Measurements from ENCODE around the gene RETREG1.
A peak's percentile ranks its signal among the peaks of the same experiment; 100 is the strongest.

Gene RETREG1

GRCh38 chr5:16504571-16504970, 112.2 kb downstream of the RETREG1 start:
- no peak for TF ChIP-seq CTCF (IDR thresholded peaks at IDR 0.05; ENCODE audit: control insufficient read depth, extremely low read depth, insufficient read depth)
- DNase-seq (ENCODE audit: low read depth) = no peak

GRCh38 chr5:16502866-16503265, 113.9 kb downstream of the RETREG1 start:
- H3K4me3 ChIP-seq (ENCODE audit: low read depth, low read length) = no peak overlapping the region
- no peak for TF ChIP-seq CTCF (IDR thresholded peaks at IDR 0.05; ENCODE audit: control insufficient read depth, extremely low read depth, insufficient read depth)
- DNase-seq (ENCODE audit: low read depth) = no peak

More at GRCh38 chr5:16504571-16504970, 112.2 kb downstream of the RETREG1 start:
- no peak overlapping the region for H3K4me3 ChIP-seq (ENCODE audit: low read depth, low read length)

- DNase-seq (ENCODE audit: low read depth) = no peak
- no peak for TF ChIP-seq CTCF (IDR thresholded peaks at IDR 0.05; ENCODE audit: control insufficient read depth, extremely low read depth, insufficient read depth)
Measured at GRCh38 chr5:16500024-16500423, 116.8 kb downstream of the RETREG1 start.

GRCh38 chr5:16497546-16497945, 119.3 kb downstream of the RETREG1 start:
- DNase-seq (ENCODE audit: low read depth) = no peak
- TF ChIP-seq CTCF (IDR thresholded peaks at IDR 0.05; ENCODE audit: control insufficient read depth, extremely low read depth, insufficient read depth) = no peak
- no peak overlapping the region for H3K4me3 ChIP-seq (ENCODE audit: low read depth, low read length)

More at GRCh38 chr5:16500024-16500423, 116.8 kb downstream of the RETREG1 start:
- no peak overlapping the region for H3K4me3 ChIP-seq (ENCODE audit: low read depth, low read length)

GRCh38 chr5:16493261-16493660, 123.5 kb downstream of the RETREG1 start:
- no peak for DNase-seq (ENCODE audit: low read depth)
- TF ChIP-seq CTCF (IDR thresholded peaks at IDR 0.05; ENCODE audit: control insufficient read depth, extremely low read depth, insufficient read depth) = no peak
- no peak overlapping the region for H3K4me3 ChIP-seq (ENCODE audit: low read depth, low read length)

- H3K4me3 ChIP-seq (ENCODE audit: low read depth, low read length) = no peak overlapping the region
- TF ChIP-seq CTCF (IDR thresholded peaks at IDR 0.05; ENCODE audit: control insufficient read depth, extremely low read depth, insufficient read depth) = no peak
- DNase-seq (ENCODE audit: low read depth) = peak; percentile 23
Measured at GRCh38 chr5:16492398-16493140, 124.2 kb downstream of the RETREG1 start.

- no peak for TF ChIP-seq CTCF (IDR thresholded peaks at IDR 0.05; ENCODE audit: control insufficient read depth, extremely low read depth, insufficient read depth)
Measured at GRCh38 chr5:16490911-16491310, 125.9 kb downstream of the RETREG1 start.

More at GRCh38 chr5:16490911-16491310, 125.9 kb downstream of the RETREG1 start:
- no peak for DNase-seq (ENCODE audit: low read depth)
- no peak overlapping the region for H3K4me3 ChIP-seq (ENCODE audit: low read depth, low read length)

Measured in LNCaP clone FGC (cell line).